IPS-18a (cell line): ENCODE results near the gene CBR3.
"Not testable (repeated sequence)": the region's sequence is repeated elsewhere in the genome, so short reads cannot be mapped to it uniquely, and the experiment has no call there.

Experiments
- H3K27ac ChIP-seq: one replicate; pipeline ENCODE4 v1.5.1; 2013; ENCODE audit warnings: low read length
- H3K27me3 ChIP-seq: one replicate; pipeline ENCODE4 v1.6.1; 2013; ENCODE audit warnings: mild to moderate bottlenecking, low read length; ENCODE audit not compliant: control insufficient read depth, insufficient read depth
- H3K36me3 ChIP-seq: one replicate; pipeline ENCODE4 v1.6.1; 2013; ENCODE audit warnings: low read depth, low read length; ENCODE audit not compliant: control insufficient read depth
- H3K4me1 ChIP-seq: one replicate; pipeline ENCODE4 v1.6.1; 2013; ENCODE audit warnings: low read depth, low read length; ENCODE audit not compliant: control insufficient read depth
- H3K4me3 ChIP-seq: one replicate; pipeline ENCODE4 v1.5.1; 2013; ENCODE audit warnings: low read length
- H3K9ac ChIP-seq: one replicate; pipeline ENCODE4 v1.6.1; 2013; ENCODE audit warnings: mild to moderate bottlenecking, low read length, moderate library complexity
- H3K9me3 ChIP-seq: one replicate; pipeline ENCODE4 v1.6.1; 2013; ENCODE audit warnings: low read depth, low read length; ENCODE audit not compliant: control insufficient read depth

Gene CBR3

GRCh38 chr21:36135391-36136102 lies 668 bp downstream of the CBR3 start:
- no peaks in the 10 kb centered on the region for H3K36me3 ChIP-seq
- H3K4me1 ChIP-seq = peaks cover 8% of the 10 kb centered on the region
- no peak overlapping the region for H3K27ac ChIP-seq
- H3K27me3 ChIP-seq = peaks cover 58% of the 10 kb centered on the region
- no peak overlapping the region for H3K9ac ChIP-seq
- no peaks in the 10 kb centered on the region for H3K9me3 ChIP-seq
- H3K4me3 ChIP-seq = peak overlapping the region; percentile 58

GRCh38 chr21:36139791-36140190 lies 4.9 kb downstream of the CBR3 start:
- H3K4me1 ChIP-seq, H3K4me3 ChIP-seq, H3K9ac ChIP-seq, H3K9me3 ChIP-seq, H3K36me3 ChIP-seq, H3K27ac ChIP-seq: not testable (repeated sequence)
- H3K27me3 ChIP-seq = peaks cover 27% of the 10 kb centered on the region

- no peak overlapping the region for H3K9ac ChIP-seq
- H3K27ac ChIP-seq = no peak overlapping the region
Observed at GRCh38 chr21:36141513-36141925, 6.6 kb downstream of the CBR3 start.

GRCh38 chr21:36144233-36144632 lies 9.4 kb downstream of the CBR3 start:
- H3K36me3 ChIP-seq, H3K4me3 ChIP-seq, H3K27ac ChIP-seq, H3K9ac ChIP-seq, H3K4me1 ChIP-seq, H3K27me3 ChIP-seq, H3K9me3 ChIP-seq: not testable (repeated sequence)

More at GRCh38 chr21:36141513-36141925, 6.6 kb downstream of the CBR3 start:
- no peak overlapping the region for H3K4me3 ChIP-seq
- H3K27me3 ChIP-seq = peaks cover 9% of the 10 kb centered on the region
- H3K36me3 ChIP-seq = no peaks in the 10 kb centered on the region
- no peaks in the 10 kb centered on the region for H3K4me1 ChIP-seq
- H3K9me3 ChIP-seq = no peaks in the 10 kb centered on the region

- Histone ChIP-seq H3K4me1 (no peaks in the 10 kb centered on the region), H3K9ac (no peak overlapping the region), H3K4me3 (no peak overlapping the region), H3K27ac (no peak overlapping the region), H3K27me3 (no peaks in the 10 kb centered on the region), H3K36me3 (no peaks in the 10 kb centered on the region), H3K9me3 (no peaks in the 10 kb centered on the region)
Observed at GRCh38 chr21:36145259-36145658, 10.4 kb downstream of the CBR3 start.

- Histone ChIP-seq H3K36me3 (no peaks in the 10 kb centered on the region), H3K4me1 (peaks cover 7% of the 10 kb centered on the region), H3K27me3 (no peaks in the 10 kb centered on the region), H3K4me3 (no peak overlapping the region), H3K9ac (no peak overlapping the region), H3K27ac (no peak overlapping the region), H3K9me3 (no peaks in the 10 kb centered on the region)
Observed at GRCh38 chr21:36147911-36148310, 13.0 kb downstream of the CBR3 start.

GRCh38 chr21:36148886-36149285 lies 14.0 kb downstream of the CBR3 start:
- H3K4me3 ChIP-seq = no peak overlapping the region
- H3K9me3 ChIP-seq = no peaks in the 10 kb centered on the region
- H3K9ac ChIP-seq = no peak overlapping the region
- no peak overlapping the region for H3K27ac ChIP-seq
- H3K27me3 ChIP-seq = no peaks in the 10 kb centered on the region
- peaks cover 7% of the 10 kb centered on the region for H3K4me1 ChIP-seq
- no peaks in the 10 kb centered on the region for H3K36me3 ChIP-seq

GRCh38 chr21:36149788-36150711 lies 15.2 kb downstream of the CBR3 start:
- Histone ChIP-seq H3K9ac (no peak overlapping the region), H3K27me3 (peaks cover 9% of the 10 kb centered on the region), H3K27ac (no peak overlapping the region), H3K4me1 (peaks cover 7% of the 10 kb centered on the region), H3K9me3 (no peaks in the 10 kb centered on the region), H3K4me3 (no peak overlapping the region), H3K36me3 (no peaks in the 10 kb centered on the region)

GRCh38 chr21:36155603-36156338 lies 20.9 kb downstream of the CBR3 start:
- Histone ChIP-seq H3K4me1 (peaks cover 6% of the 10 kb centered on the region), H3K27me3 (peaks cover 30% of the 10 kb centered on the region), H3K4me3 (peak overlapping the region; percentile 71), H3K36me3 (no peaks in the 10 kb centered on the region), H3K9me3 (no peaks in the 10 kb centered on the region), H3K27ac (no peak overlapping the region), H3K9ac (no peak overlapping the region)

- Histone ChIP-seq H3K36me3 (no peaks in the 10 kb centered on the region), H3K27ac (no peak overlapping the region), H3K4me3 (peak overlapping the region; percentile 79), H3K9me3 (no peaks in the 10 kb centered on the region), H3K9ac (no peak overlapping the region), H3K27me3 (peaks cover 30% of the 10 kb centered on the region), H3K4me1 (peaks cover 6% of the 10 kb centered on the region)
Observed at GRCh38 chr21:36156339-36156814, 21.5 kb downstream of the CBR3 start.
